Measurements from ENCODE around the gene SUFU. TPM values are rescaled to one million over a fixed set of nuclear protein-coding genes. Genes with fewer than 3 reads are reported as not detected.

The SUFU gene
- total RNA-seq, 1 experiment from 2014 or later: 10.6 TPM

GRCh38 chr10:102523250-102524029, 19.7 kb downstream of the SUFU start:
- POLR2A ChIA-PET: no interaction called here
- intact Hi-C loops (cut with micrococcal nuclease; ENCODE audit: unreplicated experiment): no loop called here
- Mint-ChIP-seq H3K4me1 (ENCODE audit: low read depth, unreplicated experiment) (peaks cover 13% of the 10 kb centered on the region), H3K36me3 (ENCODE audit: insufficient read depth, unreplicated experiment) (no peaks in the 10 kb centered on the region), H3K4me3 (ENCODE audit: unreplicated experiment) (no peak overlapping the region), H3K27ac (ENCODE audit: unreplicated experiment) (no peak overlapping the region), H3K27me3 (ENCODE audit: insufficient read depth, unreplicated experiment) (no peaks in the 10 kb centered on the region), H3K9me3 (ENCODE audit: unreplicated experiment) (no peaks in the 10 kb centered on the region)
- CTCF ChIA-PET: interaction anchor here (0.6 to 1.3 kb wide), 3 partner anchors 19 to 757 kb away, joined by 3 to 4 read pairs (median 3); no protein-coding TSS in a partner anchor
- DNase-seq: no peak
- no peaks in the 10 kb centered on the region for H3K9me3 ChIP-seq
- no TSS peak for BruUV-seq (replicated peaks)
- H3K36me3 ChIP-seq (ENCODE audit: control insufficient read depth, insufficient read depth, low read length): no peaks in the 10 kb centered on the region
- TF ChIP-seq CTCF (IDR thresholded peaks at IDR 0.05; ENCODE audit: insufficient read depth in 1 of 2, low read depth in 1 of 2, low read length in 1 of 2, severe bottlenecking in 1 of 2, unreplicated experiment in 1 of 2): no peak
- H3K27me3 ChIP-seq (replicated peaks; ENCODE audit: control insufficient read depth, insufficient read depth, low read length): no peaks in the 10 kb centered on the region
- no peak overlapping the region for H3K4me3 ChIP-seq (ENCODE audit: low read depth, low read length)
- no peaks in the 10 kb centered on the region for H3K4me1 ChIP-seq

GRCh38 chr10:102524746-102525145, 21.0 kb downstream of the SUFU start:
- Histone ChIP-seq H3K4me1 (no peaks in the 10 kb centered on the region), H3K36me3 (ENCODE audit: control insufficient read depth, insufficient read depth, low read length) (no peaks in the 10 kb centered on the region), H3K4me3 (ENCODE audit: low read depth, low read length) (no peak overlapping the region), H3K9me3 (no peaks in the 10 kb centered on the region), H3K27me3 (replicated peaks; ENCODE audit: control insufficient read depth, insufficient read depth, low read length) (no peaks in the 10 kb centered on the region)
- no peaks in the 10 kb centered on the region for H3K9me3 Mint-ChIP-seq (ENCODE audit: unreplicated experiment)
- no peaks in the 10 kb centered on the region for H3K27me3 Mint-ChIP-seq (ENCODE audit: insufficient read depth, unreplicated experiment)
- no TSS peak for BruUV-seq (replicated peaks)
- TF ChIP-seq CTCF (IDR thresholded peaks at IDR 0.05; ENCODE audit: insufficient read depth in 1 of 2, low read depth in 1 of 2, low read length in 1 of 2, severe bottlenecking in 1 of 2, unreplicated experiment in 1 of 2): no peak
- CTCF ChIA-PET: interaction anchor here (0.6 kb wide), 1 partner anchor 72 kb away, joined by 3 read pairs; no protein-coding TSS in a partner anchor
- no peak overlapping the region for H3K27ac Mint-ChIP-seq (ENCODE audit: unreplicated experiment)
- no peaks in the 10 kb centered on the region for H3K36me3 Mint-ChIP-seq (ENCODE audit: insufficient read depth, unreplicated experiment)
- DNase-seq: no peak
- POLR2A ChIA-PET: interaction anchor here (0.5 kb wide), 1 partner anchor 76 kb away, joined by 3 read pairs; no protein-coding TSS in a partner anchor
- no peak overlapping the region for H3K4me3 Mint-ChIP-seq (ENCODE audit: unreplicated experiment)
- intact Hi-C loops (cut with micrococcal nuclease; ENCODE audit: unreplicated experiment): no loop called here
- H3K4me1 Mint-ChIP-seq (ENCODE audit: low read depth, unreplicated experiment): peaks cover 13% of the 10 kb centered on the region

GRCh38 chr10:102527546-102527945, 23.8 kb downstream of the SUFU start:
- Mint-ChIP-seq H3K4me1 (ENCODE audit: low read depth, unreplicated experiment) (peaks cover 6% of the 10 kb centered on the region), H3K4me3 (ENCODE audit: unreplicated experiment) (no peak overlapping the region), H3K36me3 (ENCODE audit: insufficient read depth, unreplicated experiment) (no peaks in the 10 kb centered on the region), H3K9me3 (ENCODE audit: unreplicated experiment) (no peaks in the 10 kb centered on the region), H3K27me3 (ENCODE audit: insufficient read depth, unreplicated experiment) (no peaks in the 10 kb centered on the region), H3K27ac (ENCODE audit: unreplicated experiment) (no peak overlapping the region)
- no peaks in the 10 kb centered on the region for H3K9me3 ChIP-seq
- H3K4me3 ChIP-seq (ENCODE audit: low read depth, low read length): no peak overlapping the region
- H3K36me3 ChIP-seq (ENCODE audit: control insufficient read depth, insufficient read depth, low read length): no peaks in the 10 kb centered on the region
- intact Hi-C loops (cut with micrococcal nuclease; ENCODE audit: unreplicated experiment): no loop called here
- no peaks in the 10 kb centered on the region for H3K4me1 ChIP-seq
- no peak for DNase-seq
- CTCF ChIA-PET: no interaction called here
- BruUV-seq (replicated peaks): no TSS peak
- POLR2A ChIA-PET: no interaction called here
- TF ChIP-seq CTCF (IDR thresholded peaks at IDR 0.05; ENCODE audit: insufficient read depth in 1 of 2, low read depth in 1 of 2, low read length in 1 of 2, severe bottlenecking in 1 of 2, unreplicated experiment in 1 of 2): no peak
- H3K27me3 ChIP-seq (replicated peaks; ENCODE audit: control insufficient read depth, insufficient read depth, low read length): no peaks in the 10 kb centered on the region
